SK-N-SH (cell line): Measurements from ENCODE around the gene KCNC4. TPM values are rescaled to one million over a fixed set of nuclear protein-coding genes. Genes with fewer than 3 reads are reported as not detected.

ENCODE experiments used
- CTCF ChIA-PET: fragments of 300-600, 350-600 bp; formaldehyde crosslinking; extraction: SDS; loops from one replicate; lab custom pipeline; 2021; lab: Yijun Ruan, JAX
- POLR2A ChIA-PET: fragments of 350-600 bp; sonication (Branson Sonifier 250); formaldehyde crosslinking; extraction: SDS; loops from one replicate; lab custom pipeline; 2020; ENCODE audit warnings: antibody characterized with exemption, inconsistent platforms; lab: Yijun Ruan, JAX
- DNase-seq: peaks from one replicate; pipeline ENCODE4 v3.0.0; 2012
- H2AFZ ChIP-seq: fragments of 200-600 bp; sonication (generic); 2 replicates; pipeline ENCODE4 v1.8.1; 2016; ENCODE audit warnings: antibody characterized with exemption, mild to moderate bottlenecking, low read depth
- H3F3A ChIP-seq: fragments of 200-600 bp; sonication (generic); replicated peaks from 2 replicates; pipeline ENCODE3; 2016; ENCODE audit warnings: antibody characterized with exemption, mild to moderate bottlenecking; ENCODE audit not compliant: insufficient read depth
- H3K27ac ChIP-seq, 2 experiments: fragments of 200-500 bp in 1 of 2; fragments of 200-600 bp in 1 of 2; sonication (Bioruptor generic) in 1 of 2; sonication (generic), shearing (Covaris generic) in 1 of 2; 2 replicates each; pipeline versions ENCODE4 v1.5.1 to v1.6.1; 2014 to 2016; ENCODE audit warnings: low read depth in 2 of 2, inconsistent platforms in 1 of 2, low read length in 1 of 2, mild to moderate bottlenecking in 1 of 2, mixed read lengths in 1 of 2
- H3K27me3 ChIP-seq: fragments of 200-600 bp; sonication (generic), shearing (Covaris generic); 2 replicates; pipeline ENCODE4 v1.6.1; 2016; ENCODE audit warnings: mixed run types; ENCODE audit not compliant: insufficient read depth
- H3K36me3 ChIP-seq, 2 experiments: fragments of 200-500 bp in 1 of 2; fragments of 200-600 bp in 1 of 2; sonication (Bioruptor generic) in 1 of 2; sonication (generic) in 1 of 2; replicated peaks in 1 of 2; 2 replicates each; pipeline versions ENCODE3 to v1.5.1; 2014 to 2016; ENCODE audit warnings: low read length in 1 of 2, mild to moderate bottlenecking in 1 of 2; ENCODE audit not compliant: insufficient read depth in 2 of 2, control insufficient read depth in 1 of 2
- H3K4me1 ChIP-seq, 2 experiments: fragments of 200-500 bp in 1 of 2; fragments of 200-600 bp in 1 of 2; sonication (Bioruptor generic) in 1 of 2; sonication (generic), shearing (Covaris generic) in 1 of 2; 2 replicates each; pipeline versions ENCODE4 v1.5.1 to v1.6.1; 2014 to 2016; ENCODE audit warnings: low read depth in 1 of 2, low read length in 1 of 2, mixed run types in 1 of 2; ENCODE audit not compliant: insufficient read depth in 2 of 2, control insufficient read depth in 1 of 2
- H3K4me2 ChIP-seq: fragments of 200-600 bp; sonication (generic), shearing (Covaris generic); 2 replicates; pipeline ENCODE4 v1.6.1; 2017; ENCODE audit warnings: mixed run types
- H3K4me3 ChIP-seq, 2 experiments: fragments of 200-500 bp in 1 of 2; fragments of 200-600 bp in 1 of 2; sonication (Bioruptor generic) in 1 of 2; sonication (generic), shearing (Covaris generic) in 1 of 2; 2 replicates each; pipeline versions ENCODE4 v1.5.1 to v1.8.1; 2014 to 2016; ENCODE audit warnings: low read depth in 2 of 2, inconsistent platforms in 1 of 2, low read length in 1 of 2, mild to moderate bottlenecking in 1 of 2, mixed read lengths in 1 of 2, moderate library complexity in 1 of 2
- H3K79me2 ChIP-seq: fragments of 200-600 bp; sonication (generic); 2 replicates; pipeline ENCODE4 v1.8.1; 2017; ENCODE audit warnings: mild to moderate bottlenecking; ENCODE audit not compliant: insufficient read depth
- H3K9ac ChIP-seq: fragments of 200-600 bp; sonication (generic); 2 replicates; pipeline ENCODE4 v1.6.1; 2017; ENCODE audit warnings: mixed run types
- H3K9me2 ChIP-seq: fragments of 200-600 bp; sonication (generic); 2 replicates; pipeline ENCODE4 v1.6.1; 2017; ENCODE audit warnings: mixed run types
- H3K9me3 ChIP-seq: fragments of 200-600 bp; sonication (generic); 2 replicates; pipeline ENCODE4 v1.6.1; 2017; ENCODE audit warnings: mixed run types, mild to moderate bottlenecking, moderate library complexity
- H4K20me1 ChIP-seq: fragments of 200-600 bp; sonication (generic); 2 replicates; pipeline ENCODE4 v1.6.1; 2017; ENCODE audit warnings: mild to moderate bottlenecking, mixed run types; ENCODE audit not compliant: insufficient read depth
- ELF1 ChIP-seq: IDR thresholded peaks from 2 replicates; pipeline ENCODE4 v1.4.0; 2012
- EZH2phosphoT487 ChIP-seq: fragments of 200-600 bp; sonication (generic); IDR thresholded peaks from 2 replicates; pipeline ENCODE4 v1.6.1; 2017; ENCODE audit warnings: low read depth, mixed run types, mild to moderate bottlenecking, antibody characterized with exemption, moderate library complexity, borderline replicate concordance
- FOXJ3 ChIP-seq: sonication (generic); formaldehyde crosslinking; IDR thresholded peaks from 2 replicates; pipeline ENCODE4 v1.5.1; 2020; ENCODE audit warnings: mild to moderate bottlenecking, missing genetic modification reagents
- FOXM1 ChIP-seq: IDR thresholded peaks from 2 replicates; pipeline ENCODE4 v1.4.0; 2012; ENCODE audit warnings: low read depth, mild to moderate bottlenecking
- GABPA ChIP-seq: IDR thresholded peaks from 2 replicates; pipeline ENCODE4 v1.4.0; 2012; ENCODE audit warnings: low read depth, mild to moderate bottlenecking
- GATA2 ChIP-seq: sonication (generic); formaldehyde crosslinking; IDR thresholded peaks from 2 replicates; pipeline ENCODE4 v1.5.0; 2020; ENCODE audit warnings: mild to moderate bottlenecking, missing genetic modification reagents
- JUND ChIP-seq: IDR thresholded peaks from 2 replicates; pipeline ENCODE4 v1.4.0; 2012
- MEF2A ChIP-seq: IDR thresholded peaks from 2 replicates; pipeline ENCODE4 v1.4.0; 2012; ENCODE audit warnings: low read depth, borderline replicate concordance
- MXI1 ChIP-seq: IDR thresholded peaks from 2 replicates; pipeline ENCODE4 v1.6.1; 2012; ENCODE audit warnings: mild to moderate bottlenecking, low read depth, low read length, improper control_type of control experiment
- POLR2AphosphoS5 ChIP-seq: IDR thresholded peaks from 2 replicates; pipeline ENCODE4 v1.6.1; 2012; ENCODE audit warnings: low read depth, low read length
- RAD21 ChIP-seq: IDR thresholded peaks from 2 replicates; pipeline ENCODE4 v1.6.1; 2012; ENCODE audit warnings: mild to moderate bottlenecking, low read length
- RXRA ChIP-seq: IDR thresholded peaks from 2 replicates; pipeline ENCODE4 v1.4.0; 2012; ENCODE audit warnings: low read depth, mild to moderate bottlenecking, borderline replicate concordance
- SIN3A ChIP-seq: IDR thresholded peaks from 2 replicates; pipeline ENCODE4 v1.6.1; 2012; ENCODE audit warnings: low read depth, mild to moderate bottlenecking, low read length, moderate library complexity, borderline replicate concordance
- SMC3 ChIP-seq: IDR thresholded peaks from 2 replicates; pipeline ENCODE4 v1.6.1; 2012; ENCODE audit warnings: low read depth, low read length, improper control_type of control experiment
- TAF1 ChIP-seq: IDR thresholded peaks from 2 replicates; pipeline ENCODE4 v1.6.1; 2012; ENCODE audit warnings: low read depth, mild to moderate bottlenecking, low read length, moderate library complexity, borderline replicate concordance
- TEAD4 ChIP-seq: IDR thresholded peaks from 2 replicates; pipeline ENCODE4 v1.4.0; 2012; ENCODE audit warnings: mild to moderate bottlenecking, borderline replicate concordance; ENCODE audit not compliant: insufficient read depth
- WGBS: methylation state at CpG from one replicate; pipeline ENCODE4 v1.1.6; 2017; ENCODE audit warnings: low lambda C conversion rate; 5-methylcytosine and 5-hydroxymethylcytosine counted together
- polyA plus RNA-seq, 3 experiments: library from polyadenylated mRNA; depleted of rRNA; stranded (reverse); fragments of >200 nt; gene quantifications; 2 replicates each; pipeline ENCODE4 v1.2.3, GENCODE V29; 2012
- TF ChIP-seq, protein P1 (sequence below): IDR thresholded peaks from 2 replicates; pipeline ENCODE4; 2012
- TF ChIP-seq, protein P2 (sequence below): IDR thresholded peaks from 2 replicates; pipeline ENCODE4 v1.4.0; 2012; ENCODE audit warnings: low read depth, borderline replicate concordance
- TF ChIP-seq, protein P3 (sequence below): fragments of 150-350 bp; IDR thresholded peaks from 2 replicates; pipeline ENCODE4 v1.6.1; 2017; ENCODE audit warnings: antibody characterized with exemption, low read length, low read depth, borderline replicate concordance

KCNC4 gene
- polyA plus RNA-seq, 1 of the 3 experiments (the other 2 are of a cell fraction), result 0.51 TPM

DNA sequence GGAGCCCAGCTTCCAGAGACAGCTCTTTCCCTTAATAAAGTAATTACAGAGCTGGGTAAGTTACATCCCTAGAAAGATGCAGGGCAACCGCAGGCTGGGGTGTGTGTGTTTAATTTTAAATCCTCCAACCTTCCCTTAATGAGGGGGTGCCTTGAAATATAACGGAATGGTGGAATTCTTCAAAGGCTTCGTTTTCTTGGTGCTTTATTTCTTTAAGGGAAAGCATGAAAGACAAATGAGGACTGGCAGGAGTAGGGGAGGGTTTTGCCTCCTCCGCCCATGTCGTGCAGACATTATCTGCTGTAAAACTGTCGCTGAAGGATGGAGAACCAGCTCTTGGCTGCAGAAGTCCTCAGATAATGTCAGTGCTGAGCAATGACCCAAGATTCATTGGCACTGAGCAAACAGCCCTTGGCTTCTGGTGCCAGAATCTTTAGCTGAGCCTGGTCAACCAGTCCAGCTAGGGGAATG is 44.3 kb upstream of the KCNC4 start:
- Histone ChIP-seq H3K4me1 (peaks cover 0 to 54% of the 10 kb centered on the region in 2 experiments; a peak in 2 of 4 replicates), H4K20me1 (no peaks in the 10 kb centered on the region), H3F3A (no peaks in the 10 kb centered on the region), H3K4me3 (no peak overlapping the region), H3K27me3 (no peaks in the 10 kb centered on the region; the same call in 1 of the 2 replicates), H3K36me3 (no peaks in the 10 kb centered on the region), H3K9me3 (no peaks in the 10 kb centered on the region), H2AFZ (no peak overlapping the region), H3K79me2 (no peaks in the 10 kb centered on the region), H3K4me2 (no peak overlapping the region), H3K9ac (no peak overlapping the region), H3K9me2 (no peaks in the 10 kb centered on the region), H3K27ac (no peak overlapping the region)
- whole genome bisulfite sequencing, result 68% methylated on average over 5 of the region's 6 CpGs
- TF ChIP-seq MEF2A, result no peak
- TF ChIP-seq, protein P1, sequence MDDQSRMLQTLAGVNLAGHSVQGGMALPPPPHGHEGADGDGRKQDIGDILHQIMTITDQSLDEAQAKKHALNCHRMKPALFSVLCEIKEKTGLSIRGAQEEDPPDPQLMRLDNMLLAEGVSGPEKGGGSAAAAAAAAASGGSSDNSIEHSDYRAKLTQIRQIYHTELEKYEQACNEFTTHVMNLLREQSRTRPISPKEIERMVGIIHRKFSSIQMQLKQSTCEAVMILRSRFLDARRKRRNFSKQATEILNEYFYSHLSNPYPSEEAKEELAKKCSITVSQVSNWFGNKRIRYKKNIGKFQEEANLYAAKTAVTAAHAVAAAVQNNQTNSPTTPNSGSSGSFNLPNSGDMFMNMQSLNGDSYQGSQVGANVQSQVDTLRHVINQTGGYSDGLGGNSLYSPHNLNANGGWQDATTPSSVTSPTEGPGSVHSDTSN, result no peak
- TF ChIP-seq TAF1, result no peak
- TF ChIP-seq EZH2phosphoT487, result no peak
- TF ChIP-seq SIN3A, result no peak
- TF ChIP-seq, protein P2, sequence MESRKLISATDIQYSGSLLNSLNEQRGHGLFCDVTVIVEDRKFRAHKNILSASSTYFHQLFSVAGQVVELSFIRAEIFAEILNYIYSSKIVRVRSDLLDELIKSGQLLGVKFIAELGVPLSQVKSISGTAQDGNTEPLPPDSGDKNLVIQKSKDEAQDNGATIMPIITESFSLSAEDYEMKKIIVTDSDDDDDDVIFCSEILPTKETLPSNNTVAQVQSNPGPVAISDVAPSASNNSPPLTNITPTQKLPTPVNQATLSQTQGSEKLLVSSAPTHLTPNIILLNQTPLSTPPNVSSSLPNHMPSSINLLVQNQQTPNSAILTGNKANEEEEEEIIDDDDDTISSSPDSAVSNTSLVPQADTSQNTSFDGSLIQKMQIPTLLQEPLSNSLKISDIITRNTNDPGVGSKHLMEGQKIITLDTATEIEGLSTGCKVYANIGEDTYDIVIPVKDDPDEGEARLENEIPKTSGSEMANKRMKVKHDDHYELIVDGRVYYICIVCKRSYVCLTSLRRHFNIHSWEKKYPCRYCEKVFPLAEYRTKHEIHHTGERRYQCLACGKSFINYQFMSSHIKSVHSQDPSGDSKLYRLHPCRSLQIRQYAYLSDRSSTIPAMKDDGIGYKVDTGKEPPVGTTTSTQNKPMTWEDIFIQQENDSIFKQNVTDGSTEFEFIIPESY, result no peak
- no peak for TF ChIP-seq JUND
- no peak for TF ChIP-seq RXRA
- no peak for TF ChIP-seq TEAD4
- no peak for TF ChIP-seq SMC3
- TF ChIP-seq FOXJ3 (CRISPR knock-in tag), result no peak
- no peak for TF ChIP-seq GATA2 (CRISPR knock-in tag)
- TF ChIP-seq ELF1, result no peak
- TF ChIP-seq FOXM1, result no peak
- TF ChIP-seq MXI1, result no peak
- TF ChIP-seq, protein P3, sequence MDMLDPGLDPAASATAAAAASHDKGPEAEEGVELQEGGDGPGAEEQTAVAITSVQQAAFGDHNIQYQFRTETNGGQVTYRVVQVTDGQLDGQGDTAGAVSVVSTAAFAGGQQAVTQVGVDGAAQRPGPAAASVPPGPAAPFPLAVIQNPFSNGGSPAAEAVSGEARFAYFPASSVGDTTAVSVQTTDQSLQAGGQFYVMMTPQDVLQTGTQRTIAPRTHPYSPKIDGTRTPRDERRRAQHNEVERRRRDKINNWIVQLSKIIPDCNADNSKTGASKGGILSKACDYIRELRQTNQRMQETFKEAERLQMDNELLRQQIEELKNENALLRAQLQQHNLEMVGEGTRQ, result no peak
- TF ChIP-seq POLR2AphosphoS5, result no peak
- no peak for TF ChIP-seq GABPA
- TF ChIP-seq RAD21, result no peak
- POLR2A ChIA-PET, result no interaction called here
- CTCF ChIA-PET, result interaction anchor here (0.6 to 10.4 kb wide), 11 partner anchors 10 to 136 kb away, joined by 3 to 76 read pairs (median 5); partner anchors contain the start of gene SLC6A17
- no peak for DNase-seq
